ENCODE data around the gene RAD23A.

The RAD23A gene

DNA sequence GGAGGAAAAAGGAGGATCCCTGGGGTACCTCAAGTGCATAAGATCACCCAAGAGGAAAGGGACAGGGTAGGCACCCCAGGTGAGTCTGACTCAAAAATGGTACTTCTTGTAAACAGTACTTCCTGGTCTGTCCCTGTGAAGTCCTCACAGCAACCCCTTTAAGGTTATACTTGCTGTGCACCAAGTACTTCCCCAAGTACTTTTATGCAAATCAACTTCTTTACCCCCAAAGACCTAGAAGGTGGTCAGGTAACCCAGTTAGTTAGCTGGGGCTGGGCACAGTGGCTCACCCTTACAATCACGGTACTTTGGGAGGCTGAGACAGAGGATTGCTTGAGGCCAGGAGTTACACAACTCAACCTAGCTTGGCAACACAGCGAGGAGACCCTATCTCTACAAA, 4.8 kb upstream of the RAD23A start:
- peak overlapping the region; percentile 100 for H3K4me3 ChIP-seq (ENCODE audit: low read depth, low read length)
- TF ChIP-seq, protein P1, sequence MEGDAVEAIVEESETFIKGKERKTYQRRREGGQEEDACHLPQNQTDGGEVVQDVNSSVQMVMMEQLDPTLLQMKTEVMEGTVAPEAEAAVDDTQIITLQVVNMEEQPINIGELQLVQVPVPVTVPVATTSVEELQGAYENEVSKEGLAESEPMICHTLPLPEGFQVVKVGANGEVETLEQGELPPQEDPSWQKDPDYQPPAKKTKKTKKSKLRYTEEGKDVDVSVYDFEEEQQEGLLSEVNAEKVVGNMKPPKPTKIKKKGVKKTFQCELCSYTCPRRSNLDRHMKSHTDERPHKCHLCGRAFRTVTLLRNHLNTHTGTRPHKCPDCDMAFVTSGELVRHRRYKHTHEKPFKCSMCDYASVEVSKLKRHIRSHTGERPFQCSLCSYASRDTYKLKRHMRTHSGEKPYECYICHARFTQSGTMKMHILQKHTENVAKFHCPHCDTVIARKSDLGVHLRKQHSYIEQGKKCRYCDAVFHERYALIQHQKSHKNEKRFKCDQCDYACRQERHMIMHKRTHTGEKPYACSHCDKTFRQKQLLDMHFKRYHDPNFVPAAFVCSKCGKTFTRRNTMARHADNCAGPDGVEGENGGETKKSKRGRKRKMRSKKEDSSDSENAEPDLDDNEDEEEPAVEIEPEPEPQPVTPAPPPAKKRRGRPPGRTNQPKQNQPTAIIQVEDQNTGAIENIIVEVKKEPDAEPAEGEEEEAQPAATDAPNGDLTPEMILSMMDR (IDR thresholded peaks at IDR 0.05; ENCODE audit: low read depth, low read length): no peak
- TF ChIP-seq POLR2A (IDR thresholded peaks at IDR 0.05; ENCODE audit: extremely low read depth, insufficient read length): peak; percentile 2
- DNase-seq (ENCODE audit: low read depth): peak; percentile 54

DNA sequence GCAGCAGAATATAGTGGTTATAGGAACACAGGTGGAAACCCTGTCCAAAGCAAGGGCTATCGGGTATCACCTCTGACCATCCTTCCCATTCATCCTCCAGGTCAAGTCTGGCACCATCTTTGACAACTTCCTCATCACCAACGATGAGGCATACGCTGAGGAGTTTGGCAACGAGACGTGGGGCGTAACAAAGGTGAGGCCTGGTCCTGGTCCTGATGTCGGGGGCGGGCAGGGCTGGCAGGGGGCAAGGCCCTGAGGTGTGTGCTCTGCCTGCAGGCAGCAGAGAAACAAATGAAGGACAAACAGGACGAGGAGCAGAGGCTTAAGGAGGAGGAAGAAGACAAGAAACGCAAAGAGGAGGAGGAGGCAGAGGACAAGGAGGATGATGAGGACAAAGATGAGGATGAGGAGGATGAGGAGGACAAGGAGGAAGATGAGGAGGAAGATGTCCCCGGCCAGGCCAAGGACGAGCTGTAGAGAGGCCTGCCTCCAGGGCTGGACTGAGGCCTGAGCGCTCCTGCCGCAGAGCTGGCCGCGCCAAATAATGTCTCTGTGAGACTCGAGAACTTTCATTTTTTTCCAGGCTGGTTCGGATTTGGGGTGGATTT, 2.1 kb upstream of the RAD23A start:
- H3K4me3 ChIP-seq (ENCODE audit: low read depth, low read length): peak overlapping the region; percentile 100
- TF ChIP-seq, protein P1 (IDR thresholded peaks at IDR 0.05; ENCODE audit: low read depth, low read length): no peak
- peak; percentile 20 for TF ChIP-seq POLR2A (IDR thresholded peaks at IDR 0.05; ENCODE audit: extremely low read depth, insufficient read length)
- peak; percentile 52 for DNase-seq (ENCODE audit: low read depth)

DNA sequence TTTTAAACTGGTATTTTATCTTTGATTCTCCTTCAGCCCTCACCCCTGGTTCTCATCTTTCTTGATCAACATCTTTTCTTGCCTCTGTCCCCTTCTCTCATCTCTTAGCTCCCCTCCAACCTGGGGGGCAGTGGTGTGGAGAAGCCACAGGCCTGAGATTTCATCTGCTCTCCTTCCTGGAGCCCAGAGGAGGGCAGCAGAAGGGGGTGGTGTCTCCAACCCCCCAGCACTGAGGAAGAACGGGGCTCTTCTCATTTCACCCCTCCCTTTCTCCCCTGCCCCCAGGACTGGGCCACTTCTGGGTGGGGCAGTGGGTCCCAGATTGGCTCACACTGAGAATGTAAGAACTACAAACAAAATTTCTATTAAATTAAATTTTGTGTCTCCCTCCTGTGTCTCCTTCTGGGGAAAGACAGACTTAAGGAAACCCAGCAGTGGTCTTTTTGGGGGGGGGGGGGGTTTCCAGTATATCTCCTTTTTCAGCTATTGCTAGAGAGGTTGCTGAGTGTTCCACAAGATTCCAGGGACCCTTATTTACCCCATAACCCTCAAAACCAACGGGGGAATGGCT, 1.5 kb upstream of the RAD23A start:
- TF ChIP-seq POLR2A (IDR thresholded peaks at IDR 0.05; ENCODE audit: extremely low read depth, insufficient read length): no peak
- TF ChIP-seq, protein P1 (IDR thresholded peaks at IDR 0.05; ENCODE audit: low read depth, low read length): no peak
- TF ChIP-seq, protein P2, sequence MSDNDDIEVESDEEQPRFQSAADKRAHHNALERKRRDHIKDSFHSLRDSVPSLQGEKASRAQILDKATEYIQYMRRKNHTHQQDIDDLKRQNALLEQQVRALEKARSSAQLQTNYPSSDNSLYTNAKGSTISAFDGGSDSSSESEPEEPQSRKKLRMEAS (IDR thresholded peaks at IDR 0.05; ENCODE audit: low read depth, low read length): no peak
- TF ChIP-seq MYC (IDR thresholded peaks at IDR 0.05; ENCODE audit: low read depth, low read length): no peak
- H3K4me3 ChIP-seq (ENCODE audit: low read depth, low read length): peak overlapping the region; percentile 100
- DNase-seq (ENCODE audit: low read depth): peak; percentile 46

DNA sequence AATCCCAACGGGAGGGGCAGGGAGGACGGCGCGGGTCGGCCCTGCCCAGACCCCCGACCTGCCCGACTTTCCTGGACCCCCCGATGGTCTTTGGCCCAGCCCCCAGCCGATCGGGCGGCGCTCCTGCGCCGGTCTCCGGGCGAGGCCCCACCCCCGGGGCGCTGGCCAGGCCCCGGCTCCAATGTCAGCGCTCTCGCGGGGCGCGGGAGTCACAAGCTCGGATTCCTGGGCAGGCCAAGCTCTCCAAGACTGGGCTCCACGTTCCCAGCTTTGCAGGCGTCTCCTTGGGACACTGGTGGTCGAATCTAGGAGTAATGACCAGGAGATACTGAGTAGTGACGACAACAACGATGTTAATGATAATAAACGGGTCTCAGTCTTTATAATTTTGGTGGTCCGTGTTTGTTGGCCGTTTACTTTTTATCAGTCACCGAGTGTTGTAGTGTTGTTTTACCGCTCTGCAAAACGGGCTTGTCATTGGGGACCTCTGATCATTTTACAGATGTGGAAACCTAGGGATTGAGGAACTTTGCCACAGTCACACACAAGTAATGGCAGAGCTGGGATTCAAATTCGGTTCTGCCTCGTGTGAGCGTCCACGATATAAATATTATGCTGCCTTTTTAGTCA, 545 bp downstream of the RAD23A start:
- TF ChIP-seq MYC (IDR thresholded peaks at IDR 0.05; ENCODE audit: low read depth, low read length) (no peak), POLR2A (IDR thresholded peaks at IDR 0.05; ENCODE audit: extremely low read depth, insufficient read length) (no peak)
- TF ChIP-seq, protein P2 (IDR thresholded peaks at IDR 0.05; ENCODE audit: low read depth, low read length): no peak
- TF ChIP-seq, protein P1 (IDR thresholded peaks at IDR 0.05; ENCODE audit: low read depth, low read length): no peak
- DNase-seq (ENCODE audit: low read depth): peak; percentile 87
- peak overlapping the region; percentile 96 for H3K4me3 ChIP-seq (ENCODE audit: low read depth, low read length)

DNA sequence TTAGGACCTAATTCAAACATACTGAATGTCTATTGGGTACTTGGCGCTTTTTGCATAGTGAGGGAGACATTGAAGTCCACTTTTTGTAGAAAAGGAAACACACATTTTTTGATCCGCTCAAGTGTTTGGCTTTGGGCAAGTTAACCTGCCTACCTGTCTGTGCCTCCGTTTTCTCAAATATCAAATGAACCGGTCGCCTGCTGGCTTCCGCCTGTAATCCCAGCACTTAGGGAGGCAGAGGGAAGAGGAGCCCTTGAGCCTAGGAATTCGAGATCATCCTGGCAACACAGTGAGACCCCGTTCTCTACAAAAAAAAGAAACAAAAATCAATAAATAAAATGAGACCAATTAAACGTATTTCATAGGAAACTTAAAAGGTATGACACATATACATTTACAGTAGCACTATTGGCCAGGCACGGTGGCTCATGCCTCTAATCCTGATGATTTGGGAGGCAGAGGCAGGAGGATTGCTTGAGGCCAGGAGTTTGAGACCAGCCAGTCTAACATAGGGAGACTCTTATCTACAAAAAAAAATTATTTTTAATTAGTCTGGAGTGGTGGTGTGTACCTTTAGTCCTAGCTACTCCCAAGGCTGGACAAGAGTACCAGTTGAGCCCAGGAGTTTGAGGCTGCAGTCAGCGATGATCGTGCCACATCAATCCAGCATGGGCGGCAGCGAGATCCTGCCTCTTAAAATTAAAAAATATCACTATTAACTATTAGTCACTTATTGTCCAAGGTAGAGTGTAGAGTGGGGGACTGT, 1.3 kb downstream of the RAD23A start:
- peak; percentile 26 for DNase-seq (ENCODE audit: low read depth)
- TF ChIP-seq, protein P2 (IDR thresholded peaks at IDR 0.05; ENCODE audit: low read depth, low read length): no peak
- TF ChIP-seq MYC (IDR thresholded peaks at IDR 0.05; ENCODE audit: low read depth, low read length): no peak
- no peak for TF ChIP-seq POLR2A (IDR thresholded peaks at IDR 0.05; ENCODE audit: extremely low read depth, insufficient read length)
- TF ChIP-seq, protein P1 (IDR thresholded peaks at IDR 0.05; ENCODE audit: low read depth, low read length): no peak
- peak overlapping the region; percentile 96 for H3K4me3 ChIP-seq (ENCODE audit: low read depth, low read length)
